HEK293T (cell line): ENCODE results near the gene ANO7.

ENCODE experiments used
- BHLHE40 ChIP-seq: fragments of 450-650 bp; IDR thresholded peaks from 2 replicates; pipeline ENCODE4 v1.6.1; 2016; ENCODE audit warnings: mild to moderate bottlenecking, moderate library complexity, borderline replicate concordance
- FOXA1 ChIP-seq: fragments of 450-650 bp; IDR thresholded peaks from 2 replicates; pipeline ENCODE4 v1.6.1; 2016; ENCODE audit warnings: mild to moderate bottlenecking
- HDGF ChIP-seq: fragments of 450-650 bp; IDR thresholded peaks from 2 replicates; pipeline ENCODE4 v1.6.1; 2017; ENCODE audit warnings: antibody characterized with exemption, borderline replicate concordance
- TARDBP ChIP-seq: fragments of 450-650 bp; IDR thresholded peaks from 2 replicates; pipeline ENCODE4 v1.6.1; 2016
- TF ChIP-seq, protein P1 (sequence below): fragments of 450-650 bp; IDR thresholded peaks from 2 replicates; pipeline ENCODE4 v1.6.1; 2016

DNA sequence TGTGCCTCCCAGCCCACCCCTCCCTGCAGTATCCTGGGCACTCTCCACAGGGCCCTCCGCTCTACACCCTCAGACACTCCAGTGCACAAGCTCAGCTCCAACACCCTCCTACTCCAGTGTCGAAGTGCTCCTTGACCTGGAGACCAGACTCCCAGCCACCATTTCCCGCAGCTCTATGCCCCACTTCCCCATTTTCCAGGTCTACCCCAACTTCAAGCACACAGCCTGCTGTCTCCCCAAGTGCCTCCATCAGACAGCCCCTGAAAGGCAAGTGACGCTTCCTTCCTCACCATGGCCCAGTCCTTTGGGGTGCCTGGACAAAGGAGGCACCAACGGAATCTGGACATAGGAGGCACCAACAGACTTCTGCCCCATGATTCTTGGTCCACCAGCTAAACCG lies 46.4 kb upstream of the ANO7 start:
- TF ChIP-seq TARDBP (no peak), HDGF (no peak), BHLHE40 (no peak), FOXA1 (no peak)
- TF ChIP-seq, protein P1, sequence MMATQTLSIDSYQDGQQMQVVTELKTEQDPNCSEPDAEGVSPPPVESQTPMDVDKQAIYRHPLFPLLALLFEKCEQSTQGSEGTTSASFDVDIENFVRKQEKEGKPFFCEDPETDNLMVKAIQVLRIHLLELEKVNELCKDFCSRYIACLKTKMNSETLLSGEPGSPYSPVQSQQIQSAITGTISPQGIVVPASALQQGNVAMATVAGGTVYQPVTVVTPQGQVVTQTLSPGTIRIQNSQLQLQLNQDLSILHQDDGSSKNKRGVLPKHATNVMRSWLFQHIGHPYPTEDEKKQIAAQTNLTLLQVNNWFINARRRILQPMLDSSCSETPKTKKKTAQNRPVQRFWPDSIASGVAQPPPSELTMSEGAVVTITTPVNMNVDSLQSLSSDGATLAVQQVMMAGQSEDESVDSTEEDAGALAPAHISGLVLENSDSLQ, result no peak
